MM.1S (cell line): Measurements from ENCODE around the gene MPRIP.
"Not testable (repeated sequence)": the region's sequence is repeated elsewhere in the genome, so short reads cannot be mapped to it uniquely, and the experiment has no call there.

Experiments used
- DNase-seq: peaks from one replicate; pipeline ENCODE4 v3.0.0-alpha.2; 2015
- H2AFZ ChIP-seq: fragments of 300-600 bp; sonication (generic); 2 replicates; pipeline ENCODE4 v1.6.0; 2016; ENCODE audit warnings: antibody characterized with exemption, low read length
- H3F3A ChIP-seq: fragments of 300-600 bp; sonication (generic); 2 replicates; pipeline ENCODE4 v1.6.1; 2016; ENCODE audit warnings: mild to moderate bottlenecking, antibody characterized with exemption, low read length, moderate library complexity, mixed read lengths; ENCODE audit not compliant: insufficient read depth
- H3K27ac ChIP-seq: fragments of 300-600 bp; sonication (generic); 2 replicates; pipeline ENCODE4 v1.5.1; 2016; ENCODE audit warnings: mild to moderate bottlenecking, low read length
- H3K27me3 ChIP-seq: fragments of 300-600 bp; sonication (generic); replicated peaks from 2 replicates; pipeline ENCODE4 v1.6.0; 2016; ENCODE audit warnings: low read length; ENCODE audit not compliant: insufficient read depth
- H3K36me3 ChIP-seq: fragments of 300-600 bp; sonication (generic); replicated peaks from 2 replicates; pipeline ENCODE4 v1.6.1; 2016; ENCODE audit warnings: mild to moderate bottlenecking, low read length, mixed read lengths; ENCODE audit not compliant: insufficient read depth
- H3K4me1 ChIP-seq: fragments of 300-600 bp; sonication (generic); 2 replicates; pipeline ENCODE4 v1.6.1; 2016; ENCODE audit warnings: low read length, mixed read lengths
- H3K4me2 ChIP-seq: fragments of 300-600 bp; sonication (generic); 2 replicates; pipeline ENCODE4 v1.6.0; 2016; ENCODE audit warnings: low read depth, low read length
- H3K4me3 ChIP-seq: fragments of 300-600 bp; sonication (generic); 2 replicates; pipeline ENCODE4 v1.5.1; 2016; ENCODE audit warnings: low read length, mixed read lengths
- H3K79me2 ChIP-seq: fragments of 300-600 bp; sonication (generic); 2 replicates; pipeline ENCODE4 v1.6.1; 2016; ENCODE audit warnings: mixed run types, low read length, mixed read lengths
- H3K9ac ChIP-seq: fragments of 300-600 bp; sonication (generic); 2 replicates; pipeline ENCODE4 v1.6.1; 2016; ENCODE audit warnings: low read length, mixed read lengths
- H3K9me2 ChIP-seq: fragments of 300-600 bp; sonication (generic); replicated peaks from 2 replicates; pipeline ENCODE4 v1.6.1; 2016; ENCODE audit warnings: mild to moderate bottlenecking, low read length, mixed read lengths; ENCODE audit not compliant: insufficient read depth
- H3K9me3 ChIP-seq: fragments of 300-600 bp; sonication (generic); replicated peaks from 2 replicates; pipeline ENCODE4 v1.6.1; 2016; ENCODE audit warnings: mild to moderate bottlenecking, low read length, mixed read lengths; ENCODE audit not compliant: insufficient read depth
- H4K20me1 ChIP-seq: fragments of 300-600 bp; sonication (generic); 2 replicates; pipeline ENCODE4 v1.6.1; 2016; ENCODE audit warnings: mild to moderate bottlenecking, low read length, moderate library complexity, mixed read lengths; ENCODE audit not compliant: insufficient read depth
- CTCF ChIP-seq: fragments of 300-600 bp; sonication (generic); IDR thresholded peaks from 2 replicates; pipeline ENCODE4 v1.5.1; 2016; ENCODE audit warnings: antibody characterized with exemption, low read length, mixed read lengths
- EZH2 ChIP-seq: fragments of 300-600 bp; sonication (generic); optimal IDR thresholded peaks from 2 replicates; pipeline ENCODE3; 2017; ENCODE audit warnings: low read depth, mild to moderate bottlenecking, antibody characterized with exemption, low read length, mixed read lengths
- EZH2phosphoT487 ChIP-seq: fragments of 300-600 bp; sonication (generic); IDR thresholded peaks from 2 replicates; pipeline ENCODE4 v1.6.1; 2018; ENCODE audit warnings: antibody characterized with exemption, low read length

Gene MPRIP, protein sequence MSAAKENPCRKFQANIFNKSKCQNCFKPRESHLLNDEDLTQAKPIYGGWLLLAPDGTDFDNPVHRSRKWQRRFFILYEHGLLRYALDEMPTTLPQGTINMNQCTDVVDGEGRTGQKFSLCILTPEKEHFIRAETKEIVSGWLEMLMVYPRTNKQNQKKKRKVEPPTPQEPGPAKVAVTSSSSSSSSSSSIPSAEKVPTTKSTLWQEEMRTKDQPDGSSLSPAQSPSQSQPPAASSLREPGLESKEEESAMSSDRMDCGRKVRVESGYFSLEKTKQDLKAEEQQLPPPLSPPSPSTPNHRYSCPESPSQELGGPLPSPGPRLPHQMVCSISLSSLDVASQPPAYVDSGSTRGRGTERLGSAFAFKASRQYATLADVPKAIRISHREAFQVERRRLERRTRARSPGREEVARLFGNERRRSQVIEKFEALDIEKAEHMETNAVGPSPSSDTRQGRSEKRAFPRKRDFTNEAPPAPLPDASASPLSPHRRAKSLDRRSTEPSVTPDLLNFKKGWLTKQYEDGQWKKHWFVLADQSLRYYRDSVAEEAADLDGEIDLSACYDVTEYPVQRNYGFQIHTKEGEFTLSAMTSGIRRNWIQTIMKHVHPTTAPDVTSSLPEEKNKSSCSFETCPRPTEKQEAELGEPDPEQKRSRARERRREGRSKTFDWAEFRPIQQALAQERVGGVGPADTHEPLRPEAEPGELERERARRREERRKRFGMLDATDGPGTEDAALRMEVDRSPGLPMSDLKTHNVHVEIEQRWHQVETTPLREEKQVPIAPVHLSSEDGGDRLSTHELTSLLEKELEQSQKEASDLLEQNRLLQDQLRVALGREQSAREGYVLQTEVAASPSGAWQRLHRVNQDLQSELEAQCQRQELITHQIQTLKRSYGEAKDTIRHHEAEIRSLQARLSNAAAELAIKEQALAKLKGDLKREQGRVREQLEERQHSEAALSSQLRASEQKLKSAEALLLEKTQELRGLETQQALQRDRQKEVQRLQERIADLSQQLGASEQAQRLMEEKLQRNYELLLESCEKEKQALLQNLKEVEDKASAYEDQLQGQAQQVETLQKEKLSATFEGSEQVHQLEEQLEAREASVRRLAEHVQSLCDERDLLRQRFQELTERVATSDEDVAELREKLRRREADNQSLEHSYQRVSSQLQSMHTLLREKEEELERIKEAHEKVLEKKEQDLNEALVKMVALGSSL (N-terminal part only)

GRCh38 chr17:17042384-17042736 is at the start of gene MPRIP:
TSS of gene MPRIP (plus strand) at chr17:17042457. CDS start at chr17:17042849, 392 bp downstream.
- Histone ChIP-seq H2AFZ (peak within 1 kb of the TSS; percentile 100), H3K4me2 (peak within 1 kb of the TSS; percentile 100), H3K9me2 (no peaks in the 10 kb centered on the region), H3K36me3 (no peaks in the 10 kb centered on the region), H3F3A (peaks cover 20% of the 10 kb centered on the region), H3K27me3 (no peaks in the 10 kb centered on the region), H3K9ac (peak within 1 kb of the TSS; percentile 59), H4K20me1 (peaks cover 15% of the 10 kb centered on the region; the same call in 1 of the 2 replicates), H3K4me3 (peak within 1 kb of the TSS; percentile 81), H3K9me3 (no peaks in the 10 kb centered on the region), H3K79me2 (peaks cover 47% of the 10 kb centered on the region), H3K27ac (peak within 1 kb of the TSS; percentile 1; the same call in 1 of the 2 replicates), H3K4me1 (peaks cover 23% of the 10 kb centered on the region)
- no peak for DNase-seq
- no peak for TF ChIP-seq CTCF
- TF ChIP-seq EZH2phosphoT487, result no peak

GRCh38 chr17:16994631-16995030 is 47.6 kb upstream of the MPRIP start:
- Histone ChIP-seq H3K4me3 (no peak overlapping the region), H4K20me1 (no peaks in the 10 kb centered on the region), H3K4me2 (no peak overlapping the region), H3K9me2 (no peaks in the 10 kb centered on the region), H3K36me3 (no peaks in the 10 kb centered on the region), H3K27me3 (no peaks in the 10 kb centered on the region), H3K9me3 (no peaks in the 10 kb centered on the region), H2AFZ (no peak overlapping the region), H3K79me2 (peaks cover 7% of the 10 kb centered on the region; the same call in 1 of the 2 replicates), H3K4me1 (peaks cover 17% of the 10 kb centered on the region), H3K9ac (no peak overlapping the region), H3F3A (peaks cover 16% of the 10 kb centered on the region), H3K27ac (no peak overlapping the region)
- no peak for DNase-seq
- no peak for TF ChIP-seq EZH2
- no peak for TF ChIP-seq CTCF
- no peak for TF ChIP-seq EZH2phosphoT487

DNA sequence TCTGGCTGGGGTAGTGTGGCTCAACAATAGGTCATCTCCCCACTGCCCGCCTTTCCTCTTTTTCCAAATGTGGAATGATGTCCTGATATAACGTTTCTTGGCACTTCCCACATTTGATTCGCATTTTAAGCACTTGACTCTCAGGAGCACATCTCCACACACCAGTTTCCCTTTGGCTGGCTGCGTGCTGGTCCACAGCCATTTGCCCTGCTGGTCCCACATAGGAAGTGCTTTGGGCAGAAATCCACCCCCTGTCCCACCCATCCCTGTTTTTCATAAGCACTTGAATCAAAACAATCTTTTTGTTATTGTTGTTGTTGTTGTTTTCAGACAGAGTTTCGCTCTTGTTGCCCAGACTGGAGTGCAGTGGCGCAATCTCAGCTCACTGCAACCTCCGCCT is 46.3 kb upstream of the MPRIP start:
- H3K4me3 ChIP-seq, result no peak overlapping the region
- H3K36me3 ChIP-seq, result no peaks in the 10 kb centered on the region
- H3K9ac ChIP-seq, result no peak overlapping the region
- no peaks in the 10 kb centered on the region for H3K9me3 ChIP-seq
- H3K79me2 ChIP-seq, result peaks cover 7% of the 10 kb centered on the region; the same call in 1 of the 2 replicates
- no peaks in the 10 kb centered on the region for H3K27me3 ChIP-seq
- H3F3A ChIP-seq, result peaks cover 4% of the 10 kb centered on the region; the same call in 1 of the 2 replicates
- no peak overlapping the region for H3K27ac ChIP-seq
- no peak for DNase-seq
- no peaks in the 10 kb centered on the region for H4K20me1 ChIP-seq
- TF ChIP-seq EZH2, result no peak
- TF ChIP-seq CTCF, result no peak
- TF ChIP-seq EZH2phosphoT487, result no peak
- H3K9me2 ChIP-seq, result no peaks in the 10 kb centered on the region
- H3K4me2 ChIP-seq, result no peak overlapping the region
- H3K4me1 ChIP-seq, result peaks cover 4% of the 10 kb centered on the region
- no peak overlapping the region for H2AFZ ChIP-seq

GRCh38 chr17:16996726-16997125 is 45.5 kb upstream of the MPRIP start:
- DNase-seq, H3K4me3 ChIP-seq, H3K27ac ChIP-seq, H3F3A ChIP-seq, H3K4me2 ChIP-seq, H3K36me3 ChIP-seq, H3K79me2 ChIP-seq, H3K9me3 ChIP-seq, H4K20me1 ChIP-seq, H3K4me1 ChIP-seq, H2AFZ ChIP-seq, H3K27me3 ChIP-seq, H3K9me2 ChIP-seq, H3K9ac ChIP-seq: not testable (repeated sequence)
